CD14-positive monocyte (primary cell): ENCODE measurements around the gene ZNF782. TPM values are rescaled to one million over a fixed set of nuclear protein-coding genes. Genes with fewer than 3 reads are reported as not detected.

Source experiments
- DNase-seq, 3 donors: peaks; one replicate each; pipeline ENCODE4 v3.0.0-alpha.2; 2011 to 2022
- H2AFZ ChIP-seq: 2 replicates; pipeline ENCODE4 v1.6.0; 2012; ENCODE audit warnings: mild to moderate bottlenecking, low read depth, low read length, inconsistent platforms; ENCODE audit not compliant: insufficient read depth, poor library complexity, severe bottlenecking
- H3K27ac ChIP-seq, 2 donors: 1 replicate in 1 of 2; 2 replicates in 1 of 2; pipeline ENCODE4 v1.5.1; 2012 to 2013; ENCODE audit warnings: low read length in 2 of 2, control low read depth in 1 of 2, inconsistent platforms in 1 of 2, low read depth in 1 of 2, mild to moderate bottlenecking in 1 of 2
- H3K27me3 ChIP-seq, 2 donors: one replicate each; pipeline versions ENCODE4 v1.6.0 to v1.6.1; 2011 to 2013; ENCODE audit warnings: low read length in 2 of 2; ENCODE audit not compliant: control insufficient read depth in 2 of 2, insufficient read depth in 2 of 2
- H3K36me3 ChIP-seq, 2 donors: replicated peaks in 1 of 2; 1 replicate in 1 of 2; 2 replicates in 1 of 2; pipeline versions ENCODE4 v1.5.1 to v1.6.1; 2012 to 2013; ENCODE audit warnings: low read length in 2 of 2, control low read depth in 1 of 2, inconsistent platforms in 1 of 2, mild to moderate bottlenecking in 1 of 2; ENCODE audit not compliant: insufficient read depth in 2 of 2, control insufficient read depth in 1 of 2
- H3K4me1 ChIP-seq, 2 donors: 1 replicate in 1 of 2; 2 replicates in 1 of 2; pipeline versions ENCODE4 v1.5.1 to v1.6.1; 2012 to 2013; ENCODE audit warnings: low read length in 2 of 2, control low read depth in 1 of 2, inconsistent platforms in 1 of 2, mild to moderate bottlenecking in 1 of 2, moderate library complexity in 1 of 2; ENCODE audit not compliant: insufficient read depth in 2 of 2, control insufficient read depth in 1 of 2
- H3K4me2 ChIP-seq: replicated peaks from 2 replicates; pipeline ENCODE3; 2012; ENCODE audit warnings: low read length, moderate library complexity, mild to moderate bottlenecking; ENCODE audit not compliant: poor library complexity, severe bottlenecking; ENCODE audit errors: extremely low read depth
- H3K4me3 ChIP-seq, 3 experiments: fragments of 200-600 bp in 1 of 3; sonication (generic) in 1 of 3; replicated peaks in 1 of 3; 1 replicate in 2 of 3; 2 replicates in 1 of 3; pipeline ENCODE4 v1.5.1; 2011 to 2013; ENCODE audit warnings: low read length in 3 of 3, mild to moderate bottlenecking in 3 of 3, control low read depth in 2 of 3, low read depth in 2 of 3, inconsistent platforms in 1 of 3, moderate library complexity in 1 of 3
- H3K79me2 ChIP-seq: 2 replicates; pipeline ENCODE4 v1.6.0; 2012; ENCODE audit warnings: mild to moderate bottlenecking, control low read depth, inconsistent platforms, low read length, moderate library complexity; ENCODE audit not compliant: insufficient read depth
- H3K9ac ChIP-seq: 2 replicates; pipeline ENCODE4 v1.6.0; 2017; ENCODE audit warnings: low read length, mild to moderate bottlenecking; ENCODE audit not compliant: insufficient read depth, poor library complexity, severe bottlenecking
- H3K9me3 ChIP-seq, 2 donors: replicated peaks in 1 of 2; 1 replicate in 1 of 2; 2 replicates in 1 of 2; pipeline versions ENCODE4 v1.5.1 to v1.6.1; 2012 to 2013; ENCODE audit warnings: low read length in 2 of 2, control low read depth in 1 of 2; ENCODE audit not compliant: control insufficient read depth in 1 of 2, insufficient read depth in 1 of 2
- H4K20me1 ChIP-seq: 2 replicates; pipeline ENCODE4 v1.6.0; 2012; ENCODE audit warnings: mild to moderate bottlenecking, low read length, control low read depth, moderate library complexity; ENCODE audit not compliant: insufficient read depth
- H3K27ac Mint-ChIP-seq, 7 donors: one replicate each; pipeline ENCODE4 v1.8.0; 2020; ENCODE audit warnings: mild to moderate bottlenecking in 7 of 7, mixed read lengths in 7 of 7, moderate library complexity in 6 of 7, inconsistent platforms in 2 of 7
- H3K27me3 Mint-ChIP-seq, 3 donors: one replicate each; pipeline ENCODE4 v1.8.0; 2021 to 2022; ENCODE audit warnings: low read depth in 3 of 3, mild to moderate bottlenecking in 3 of 3, mixed read lengths in 3 of 3, moderate library complexity in 3 of 3, inconsistent platforms in 1 of 3
- H3K36me3 Mint-ChIP-seq, 2 donors: one replicate each; pipeline ENCODE4 v1.8.0; 2020; ENCODE audit warnings: mixed read lengths in 2 of 2, inconsistent platforms in 1 of 2, mild to moderate bottlenecking in 1 of 2
- H3K4me1 Mint-ChIP-seq: one replicate; pipeline ENCODE4 v1.8.0; 2020; ENCODE audit warnings: mild to moderate bottlenecking, mixed read lengths
- H3K4me3 Mint-ChIP-seq, 2 donors: one replicate each; pipeline ENCODE4 v1.8.0; 2020; ENCODE audit warnings: mild to moderate bottlenecking in 2 of 2, mixed read lengths in 2 of 2, moderate library complexity in 1 of 2
- H3K9me3 Mint-ChIP-seq, 7 donors: one replicate each; pipeline ENCODE4 v1.8.0; 2020 to 2022; ENCODE audit warnings: mixed read lengths in 7 of 7, mild to moderate bottlenecking in 6 of 7, moderate library complexity in 6 of 7, inconsistent platforms in 2 of 7
- WGBS: methylation state at CpG from one replicate; pipeline ENCODE4 v1.1.5; 2013; ENCODE audit warnings: missing lambda C conversion rate; ENCODE audit not compliant: insufficient coverage; 5-methylcytosine and 5-hydroxymethylcytosine counted together
- intact Hi-C, 2 donors: fragments of 100-400 bp; cut with micrococcal nuclease; formaldehyde crosslinking; loops; one replicate each; pipeline versions ENCODE4 v1.15.0 to v1.15.1; 2023
- polyA plus RNA-seq, 3 donors: library from polyadenylated mRNA; depleted of rRNA in 1 of 3; unstranded in 2 of 3; stranded (reverse) in 1 of 3; fragments of 300-500 nt in 2 of 3; fragments of >200 nt in 1 of 3; fragmentation: Illumina TruSeq in 2 of 3; gene quantifications; 1 replicate in 2 of 3; 2 replicates in 1 of 3; pipeline ENCODE4 v1.2.3, GENCODE V29; 2012 to 2021
- TF ChIP-seq, protein P1 (sequence below): fragments of 200-600 bp; IDR thresholded peaks from one replicate; pipeline ENCODE4 v1.8.0; 2022; ENCODE audit warnings: antibody characterized with exemption, mild to moderate bottlenecking

Gene ZNF782
- polyA plus RNA-seq, 3 donors, result 1.1 to 1.3 (median 1.1) TPM

DNA sequence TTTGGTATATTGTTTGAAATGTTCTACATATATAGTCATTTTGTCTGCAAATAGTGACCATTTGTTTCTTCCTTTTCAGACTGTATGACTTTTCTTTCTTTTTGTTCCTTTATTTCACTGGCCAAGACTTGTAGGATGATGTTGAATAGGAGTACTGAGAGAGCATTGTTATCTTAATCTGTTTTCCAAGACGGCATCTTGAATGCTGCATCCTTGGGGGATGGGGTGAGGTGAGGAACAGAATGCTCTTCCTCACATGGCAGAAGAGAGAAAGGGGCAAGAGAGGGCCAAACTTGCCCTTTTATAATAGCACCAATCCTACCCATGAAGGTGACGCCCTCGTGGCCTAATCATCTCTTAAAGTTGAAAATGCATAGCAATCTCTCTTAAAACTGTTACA lies 72.8 kb downstream of the ZNF782 start:
- H3K27ac Mint-ChIP-seq, result no peak overlapping the region
- no peak overlapping the region for H2AFZ ChIP-seq
- H3K36me3 ChIP-seq, result no peaks in the 10 kb centered on the region
- H3K27me3 ChIP-seq, result no peaks in the 10 kb centered on the region
- H3K27ac ChIP-seq, result no peak overlapping the region
- H3K79me2 ChIP-seq, result peaks cover 9% of the 10 kb centered on the region
- TF ChIP-seq, protein P1, sequence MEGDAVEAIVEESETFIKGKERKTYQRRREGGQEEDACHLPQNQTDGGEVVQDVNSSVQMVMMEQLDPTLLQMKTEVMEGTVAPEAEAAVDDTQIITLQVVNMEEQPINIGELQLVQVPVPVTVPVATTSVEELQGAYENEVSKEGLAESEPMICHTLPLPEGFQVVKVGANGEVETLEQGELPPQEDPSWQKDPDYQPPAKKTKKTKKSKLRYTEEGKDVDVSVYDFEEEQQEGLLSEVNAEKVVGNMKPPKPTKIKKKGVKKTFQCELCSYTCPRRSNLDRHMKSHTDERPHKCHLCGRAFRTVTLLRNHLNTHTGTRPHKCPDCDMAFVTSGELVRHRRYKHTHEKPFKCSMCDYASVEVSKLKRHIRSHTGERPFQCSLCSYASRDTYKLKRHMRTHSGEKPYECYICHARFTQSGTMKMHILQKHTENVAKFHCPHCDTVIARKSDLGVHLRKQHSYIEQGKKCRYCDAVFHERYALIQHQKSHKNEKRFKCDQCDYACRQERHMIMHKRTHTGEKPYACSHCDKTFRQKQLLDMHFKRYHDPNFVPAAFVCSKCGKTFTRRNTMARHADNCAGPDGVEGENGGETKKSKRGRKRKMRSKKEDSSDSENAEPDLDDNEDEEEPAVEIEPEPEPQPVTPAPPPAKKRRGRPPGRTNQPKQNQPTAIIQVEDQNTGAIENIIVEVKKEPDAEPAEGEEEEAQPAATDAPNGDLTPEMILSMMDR, result no peak
- H3K4me3 ChIP-seq, result no peak overlapping the region
- no CpG with 5 or more reads among the region's 3 CpGs for WGBS
- H3K4me1 Mint-ChIP-seq, result peaks cover 21% of the 10 kb centered on the region
- no peak for DNase-seq
- no peaks in the 10 kb centered on the region for H4K20me1 ChIP-seq
- intact Hi-C loops, result no loop called here
- peaks cover 0 to 3% (median 0%) of the 10 kb centered on the region in 3 donors for H3K27me3 Mint-ChIP-seq
- H3K4me2 ChIP-seq, result no peak overlapping the region
- peaks cover 11 to 25% of the 10 kb centered on the region in 2 donors for H3K9me3 ChIP-seq
- H3K36me3 Mint-ChIP-seq, result no peaks in the 10 kb centered on the region
- no peak overlapping the region for H3K4me3 Mint-ChIP-seq
- H3K9me3 Mint-ChIP-seq, result peaks cover 16 to 35% (median 24%) of the 10 kb centered on the region in 7 donors
- H3K4me1 ChIP-seq, result peaks cover 11 to 17% of the 10 kb centered on the region in 2 donors
- no peak overlapping the region for H3K9ac ChIP-seq

DNA sequence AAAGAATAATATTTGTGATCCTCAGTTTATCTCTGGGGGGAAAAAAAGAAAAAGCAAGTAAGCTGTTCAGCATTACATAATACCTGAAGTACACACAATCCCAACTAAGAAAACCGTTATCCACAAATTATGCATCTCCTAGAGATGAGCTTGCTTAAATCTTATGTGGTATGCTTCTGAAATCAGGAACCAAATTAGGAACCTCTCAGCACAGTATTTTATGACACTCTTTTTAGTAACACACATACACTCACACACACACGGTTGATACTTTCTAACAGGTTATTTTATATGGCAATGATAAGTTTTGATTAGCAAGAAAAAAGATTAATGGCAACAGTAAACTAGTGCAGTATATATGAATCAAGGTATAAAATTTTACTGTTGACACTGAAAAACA lies 75.2 kb downstream of the ZNF782 start:
- no peak overlapping the region for H3K27ac Mint-ChIP-seq
- Histone ChIP-seq H3K36me3 (peaks cover 10 to 20% of the 10 kb centered on the region in 2 donors), H3K4me2 (peak overlapping the region; percentile 94), H3K79me2 (peaks cover 9% of the 10 kb centered on the region), H3K27me3 (no peaks in the 10 kb centered on the region), H3K9ac (no peak overlapping the region), H2AFZ (no peak overlapping the region), H4K20me1 (no peaks in the 10 kb centered on the region), H3K4me3 (no peak overlapping the region), H3K4me1 (peaks cover 11 to 17% of the 10 kb centered on the region in 2 donors), H3K9me3 (peaks cover 6 to 10% of the 10 kb centered on the region in 2 donors), H3K27ac (no peak overlapping the region)
- intact Hi-C loops, result no loop called here
- H3K36me3 Mint-ChIP-seq, result peaks cover 17 to 19% of the 10 kb centered on the region in 2 donors
- H3K9me3 Mint-ChIP-seq, result peaks cover 16 to 36% (median 18%) of the 10 kb centered on the region in 7 donors
- DNase-seq, result no peak
- H3K4me3 Mint-ChIP-seq, result no peak overlapping the region
- TF ChIP-seq, protein P1, result no peak
- peaks cover 0 to 3% (median 0%) of the 10 kb centered on the region in 3 donors for H3K27me3 Mint-ChIP-seq
- peaks cover 21% of the 10 kb centered on the region for H3K4me1 Mint-ChIP-seq
- 20% methylated on average over 1 of the region's 2 CpGs for WGBS
